CD4-positive, alpha-beta T cell treated with Interleukin-15 for 4 hours (primary cell): ENCODE data around the gene SLC24A3.
"Not testable (repeated sequence)": the region's sequence is repeated elsewhere in the genome, so short reads cannot be mapped to it uniquely, and the experiment has no call there.

Experiments used
- DNase-seq: peaks from one replicate; pipeline ENCODE4 v3.0.0-alpha.2; 2020; ENCODE audit warnings: low spot score

SLC24A3 gene

DNA sequence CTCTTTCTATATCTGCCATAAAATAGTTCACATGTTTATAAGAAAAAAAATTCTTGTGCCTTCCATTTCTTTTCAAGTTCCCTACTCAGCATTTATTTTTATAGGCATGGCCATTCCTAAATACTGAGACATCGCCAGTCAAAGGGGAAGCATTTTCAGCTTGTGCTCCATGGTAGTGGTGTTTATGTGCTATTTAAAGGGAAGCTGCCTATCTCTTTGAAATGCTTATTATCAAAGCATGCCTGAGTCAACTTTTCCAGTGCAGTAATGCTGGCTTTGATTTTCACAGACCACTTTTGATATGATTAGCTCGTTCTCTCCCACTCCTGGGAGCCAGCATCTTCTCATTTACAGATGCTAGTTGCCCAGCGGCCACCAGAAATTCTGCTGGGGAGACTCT is 421.5 kb downstream of the SLC24A3 start:
- DNase-seq: no peak

- not testable (repeated sequence) for DNase-seq
Observed at GRCh38 chr20:19639471-19640045, 427.1 kb downstream of the SLC24A3 start.

DNA sequence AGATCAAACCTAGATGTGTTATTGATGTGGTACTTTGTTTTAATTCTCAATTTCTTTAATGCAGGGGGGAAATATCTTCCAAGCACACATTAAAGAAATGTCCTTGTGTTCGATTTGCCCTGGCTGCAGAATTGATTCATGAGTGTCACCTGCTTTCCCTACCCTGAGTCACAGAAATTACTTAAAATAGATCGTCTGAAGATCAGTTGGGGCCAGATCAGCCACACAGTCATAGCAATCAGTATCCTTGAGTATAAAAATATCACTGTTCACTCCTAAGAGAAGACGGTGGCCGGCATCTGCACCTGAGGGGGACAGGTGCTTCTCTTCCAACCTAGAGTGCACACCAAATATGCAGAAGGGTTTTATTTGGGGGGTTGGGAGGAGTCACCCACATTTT is 430.4 kb downstream of the SLC24A3 start:
- DNase-seq: no peak

- DNase-seq: no peak
Observed at GRCh38 chr20:19644085-19644484, 431.6 kb downstream of the SLC24A3 start.

GRCh38 chr20:19646963-19647362 is 434.5 kb downstream of the SLC24A3 start:
- DNase-seq: no peak

DNA sequence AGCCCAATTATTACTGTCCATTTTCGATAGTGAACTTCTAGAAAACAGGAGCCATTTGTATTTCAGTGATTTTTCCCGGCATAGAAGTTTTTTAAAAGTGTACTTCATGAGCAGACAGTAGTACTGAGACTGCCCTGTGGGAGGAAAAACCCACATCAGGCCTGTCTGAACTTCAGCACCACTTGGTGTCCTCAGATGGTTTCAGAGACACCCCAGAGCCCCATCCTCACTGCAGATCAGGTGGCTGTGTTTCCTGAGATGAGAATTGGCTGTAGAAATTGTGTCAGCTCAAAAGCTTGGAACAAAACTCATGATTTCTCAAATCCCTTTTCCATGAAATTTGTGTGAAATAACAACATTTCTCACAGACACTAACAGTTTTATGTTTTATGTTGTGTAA is 435.6 kb downstream of the SLC24A3 start:
- DNase-seq: no peak

DNA sequence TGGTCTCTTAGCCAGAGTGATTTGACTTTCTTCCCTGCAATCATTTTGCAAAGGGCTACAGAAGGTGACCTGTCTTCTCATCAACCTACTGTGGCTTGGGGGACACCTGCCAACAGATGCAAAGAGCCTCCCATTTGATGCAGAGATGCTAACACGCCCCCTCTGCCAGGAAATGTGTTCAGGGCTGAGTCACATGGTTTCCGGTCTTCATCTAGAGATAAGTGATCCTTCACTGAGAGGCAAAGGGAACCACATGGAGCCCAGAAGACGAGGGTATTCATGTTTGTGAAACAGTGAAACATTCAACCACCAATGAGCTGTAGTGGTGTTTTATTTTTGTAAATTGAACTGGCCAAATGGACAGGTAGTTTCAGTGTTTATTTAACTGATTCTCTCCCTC is 436.6 kb downstream of the SLC24A3 start:
- no peak for DNase-seq

GRCh38 chr20:19652591-19653026 is 440.2 kb downstream of the SLC24A3 start:
- no peak for DNase-seq

GRCh38 chr20:19653327-19653726 is 440.9 kb downstream of the SLC24A3 start:
- DNase-seq: no peak

DNA sequence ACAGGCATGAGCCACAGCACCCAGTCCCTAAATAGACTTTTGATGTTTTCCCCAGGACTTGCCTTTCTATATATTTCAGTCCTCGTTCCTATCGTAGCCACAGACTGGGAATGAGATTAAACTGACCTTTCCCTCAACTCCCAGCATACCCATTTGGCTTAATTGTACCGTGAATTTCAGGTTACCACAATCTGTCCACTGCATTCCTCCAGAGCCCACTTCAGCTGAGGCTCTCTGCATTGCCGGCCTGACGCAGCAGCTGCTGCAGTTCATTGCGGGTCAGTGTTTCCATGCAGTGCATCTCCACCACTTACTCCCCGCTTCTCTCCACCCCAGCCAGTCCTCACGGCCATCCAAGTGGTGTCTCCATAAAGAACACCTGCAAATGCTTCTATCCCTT is 442.5 kb downstream of the SLC24A3 start:
- no peak for DNase-seq

DNA sequence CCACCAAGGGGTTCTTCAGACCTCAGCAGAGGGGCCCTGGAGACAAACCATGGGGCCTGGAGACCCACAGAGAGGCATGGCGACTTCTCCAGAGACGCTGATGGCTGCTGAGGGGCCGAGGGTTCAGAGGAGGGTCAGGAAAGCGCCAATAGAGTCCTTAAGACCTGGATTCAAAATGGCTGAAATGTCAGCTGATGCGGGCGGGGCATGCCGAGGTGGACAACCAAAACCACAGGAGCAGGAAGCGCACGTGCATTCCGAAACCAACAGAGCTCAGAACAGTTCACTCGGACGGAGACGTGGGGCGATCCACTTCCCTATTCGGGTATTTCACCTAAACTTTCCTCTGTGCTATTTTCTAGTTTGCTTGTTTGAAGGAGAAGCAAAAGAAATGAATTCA is 445.7 kb downstream of the SLC24A3 start:
- no peak for DNase-seq

GRCh38 chr20:19659448-19659847 is 447.0 kb downstream of the SLC24A3 start:
- no peak for DNase-seq

- no peak for DNase-seq
Observed at GRCh38 chr20:19660808-19661378, 448.5 kb downstream of the SLC24A3 start.

DNA sequence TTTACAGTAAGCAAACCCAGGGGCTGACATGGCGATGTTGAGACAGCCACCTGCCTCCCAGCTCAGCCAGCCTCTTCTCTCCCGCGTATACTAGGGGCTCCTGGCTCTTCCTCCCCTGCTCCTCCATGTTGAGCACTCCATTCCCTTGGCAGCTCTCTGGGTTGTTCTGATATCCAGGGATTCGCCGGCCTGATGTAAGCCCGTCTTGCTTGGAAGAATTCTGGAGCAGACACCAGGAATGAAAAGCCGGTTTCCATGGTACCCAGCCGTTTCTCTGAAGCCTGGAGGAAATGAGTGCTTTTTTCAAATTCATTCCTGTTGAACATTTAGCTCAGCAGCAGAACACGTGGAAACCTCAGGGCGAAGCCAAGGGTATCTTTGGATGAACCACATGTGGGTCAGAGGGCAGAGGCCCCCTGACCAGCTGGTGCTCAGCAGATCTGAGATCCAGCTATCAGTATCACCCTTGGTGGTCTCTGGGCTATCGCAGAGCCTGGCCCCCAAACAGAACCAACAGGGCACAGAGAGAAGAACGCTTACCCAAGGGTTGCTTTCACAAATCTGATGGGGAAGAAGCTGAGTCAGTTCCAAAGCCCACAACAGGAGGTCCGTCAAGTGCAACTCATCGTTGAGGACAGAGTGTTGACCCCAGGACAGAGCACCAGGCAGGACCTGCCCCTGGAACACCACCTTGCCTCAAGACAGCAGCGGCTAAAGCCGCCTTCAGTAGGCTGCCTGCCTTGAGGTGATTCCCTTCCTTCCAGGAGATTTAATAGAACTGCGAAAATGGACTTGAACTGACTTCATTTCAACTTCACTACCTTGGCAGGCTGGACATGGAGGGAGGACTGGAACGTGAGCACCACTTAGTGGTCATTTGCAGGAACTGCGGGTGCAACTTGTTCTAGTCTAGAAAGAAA is 449.5 kb downstream of the SLC24A3 start:
- peak; percentile 16 for DNase-seq

DNA sequence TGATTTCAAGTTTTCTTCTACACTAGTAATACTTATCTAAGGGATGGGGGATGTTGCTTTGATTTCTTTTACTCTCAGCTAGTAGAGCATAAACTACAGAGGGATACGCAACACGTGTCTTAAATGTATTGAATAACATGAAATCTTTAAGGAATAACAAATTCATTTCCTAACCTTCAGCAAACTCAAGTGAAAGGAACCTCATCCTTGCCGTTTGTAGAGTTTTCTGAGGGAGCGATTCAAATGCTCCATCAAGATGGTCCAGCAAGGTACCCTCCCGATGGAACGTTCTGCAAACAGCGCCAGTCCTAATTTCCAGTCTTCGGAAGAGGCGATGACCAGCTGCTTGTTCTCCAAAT is 450.2 kb downstream of the SLC24A3 start:
- no peak for DNase-seq

DNA sequence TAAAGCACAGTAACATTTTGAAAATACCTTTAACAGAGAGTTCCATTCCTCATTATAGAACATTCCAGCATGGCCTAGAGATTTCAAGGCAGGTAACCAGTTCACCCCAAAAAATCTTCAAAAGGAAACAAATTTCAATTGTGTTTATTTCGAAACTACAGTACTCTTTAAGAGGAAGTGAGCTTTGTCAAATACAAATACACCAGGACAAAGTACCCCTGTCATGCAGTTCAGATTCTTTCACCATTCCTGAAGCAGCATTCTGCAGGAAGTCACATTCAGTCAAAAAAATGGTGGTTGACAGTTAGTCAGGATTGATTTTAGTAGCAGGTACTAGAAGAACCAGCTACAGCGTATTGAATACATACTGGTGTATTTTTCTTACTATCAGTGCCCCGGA is 456.0 kb downstream of the SLC24A3 start:
- DNase-seq: no peak

DNA sequence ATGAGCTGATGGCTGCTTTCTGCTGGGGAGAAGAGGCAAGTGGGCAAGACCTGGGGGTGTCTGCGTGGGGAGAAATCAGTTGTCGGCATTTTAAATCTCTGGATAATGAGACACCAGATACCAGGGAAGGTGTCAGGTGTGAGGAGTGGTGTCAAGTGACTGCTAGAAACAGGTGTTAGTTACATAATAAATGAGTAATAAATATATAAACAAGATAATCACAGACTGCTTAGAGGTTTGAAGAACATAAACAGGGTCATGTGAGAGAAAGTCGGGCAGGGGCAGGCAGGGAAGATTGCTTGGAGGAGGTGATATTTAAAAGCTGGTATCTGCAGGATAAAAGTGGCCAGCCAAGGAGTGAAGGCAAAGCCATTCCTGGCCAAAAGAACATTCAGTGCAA is 458.4 kb downstream of the SLC24A3 start:
- no peak for DNase-seq

DNA sequence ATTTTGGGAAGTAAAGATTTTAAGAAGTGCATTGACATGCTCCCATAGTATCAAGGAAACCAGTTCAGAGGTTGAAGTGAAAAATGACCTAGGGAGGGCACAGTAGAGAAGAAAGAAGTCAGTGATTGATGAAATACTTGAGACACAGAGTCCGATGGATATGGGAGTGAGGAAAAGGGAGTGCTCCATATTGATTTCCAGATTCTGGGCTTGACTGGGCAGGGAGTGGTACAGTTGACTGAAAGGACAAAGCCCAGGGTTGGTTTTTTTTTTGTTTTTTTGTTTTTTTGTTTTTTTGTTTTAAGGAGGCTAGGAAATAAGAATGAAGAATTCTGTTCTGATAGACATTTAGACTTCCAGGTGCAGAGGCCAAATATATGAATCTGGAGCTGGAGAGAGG is 458.9 kb downstream of the SLC24A3 start:
- DNase-seq: no peak

DNA sequence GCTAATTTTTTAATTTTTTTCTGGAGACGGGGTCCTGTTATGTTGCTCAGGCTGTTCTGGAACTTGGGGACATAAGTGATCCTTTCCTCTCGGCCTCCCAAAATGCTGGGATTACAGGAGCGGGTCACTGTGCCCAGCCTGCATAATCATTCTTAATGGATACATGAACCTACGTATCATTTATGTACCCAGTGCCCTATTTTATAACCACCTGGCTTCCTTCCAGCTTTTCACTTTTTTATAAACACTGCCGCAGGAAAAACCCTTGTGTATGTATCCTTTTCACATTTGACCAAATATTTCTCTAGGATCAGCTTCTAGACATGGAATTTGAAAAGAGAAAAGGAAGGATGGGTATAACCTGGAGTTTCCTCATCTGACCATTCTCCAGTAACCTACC is 460.1 kb downstream of the SLC24A3 start:
- no peak for DNase-seq

- DNase-seq: no peak
Observed at GRCh38 chr20:19673575-19673974, 461.1 kb downstream of the SLC24A3 start.

DNA sequence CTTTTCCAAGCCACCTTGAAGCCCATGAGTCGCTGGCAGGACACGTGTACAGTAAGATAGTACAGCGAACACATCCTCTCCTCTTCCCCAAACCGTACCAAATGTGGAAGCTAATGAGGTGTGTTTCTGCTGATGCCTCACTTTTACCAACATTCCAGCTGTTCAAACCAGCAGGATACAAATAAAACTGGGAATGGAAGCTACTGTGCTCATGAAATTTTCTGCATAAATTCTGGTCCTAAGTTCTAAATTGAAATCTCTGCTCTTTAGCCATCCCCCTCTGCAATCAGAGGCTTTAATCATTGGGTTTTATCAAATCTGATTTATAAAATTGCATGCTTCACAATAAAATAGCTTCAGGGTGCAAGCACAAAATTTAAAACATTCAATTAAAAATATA is 463.8 kb downstream of the SLC24A3 start:
- no peak for DNase-seq

DNA sequence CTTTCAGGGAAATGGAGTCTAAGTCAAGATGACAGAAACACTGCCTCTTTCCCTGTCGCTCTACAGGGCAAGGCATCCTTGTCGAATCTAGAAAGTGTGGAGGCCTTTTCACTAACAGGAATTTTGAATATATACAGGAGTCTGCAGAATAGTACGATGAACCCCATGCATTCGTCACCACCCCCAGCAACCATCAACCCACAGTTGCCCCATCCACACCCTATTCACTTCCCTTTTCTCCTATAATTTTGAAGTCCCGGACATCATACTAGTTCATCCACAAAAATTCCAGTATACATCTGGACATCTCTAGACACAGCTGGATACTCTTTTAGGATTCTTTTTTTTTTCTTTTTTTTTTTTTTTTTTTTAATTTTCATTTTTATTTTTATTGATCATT is 464.9 kb downstream of the SLC24A3 start:
- DNase-seq: no peak

DNA sequence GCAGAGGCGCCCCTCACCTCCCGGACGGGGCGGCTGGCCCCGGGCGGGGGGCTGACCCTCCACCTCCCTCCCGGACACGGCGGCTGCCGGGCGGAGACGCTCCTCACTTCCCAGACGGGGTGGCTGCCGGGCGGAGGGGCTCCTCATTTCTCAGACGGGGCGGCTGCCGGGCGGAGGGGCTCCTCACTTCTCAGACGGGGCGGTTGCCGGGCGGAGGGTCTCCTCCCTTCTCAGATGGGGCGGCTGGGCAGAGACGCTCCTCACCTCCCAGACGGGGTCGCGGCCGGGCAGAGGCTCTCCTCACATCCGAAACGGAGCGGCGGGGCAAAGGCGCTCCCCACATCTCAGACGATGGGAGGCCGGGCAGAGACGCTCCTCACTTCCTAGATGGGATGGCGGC is 466.1 kb downstream of the SLC24A3 start:
- DNase-seq: not testable (repeated sequence)
